ENCODE results near the gene DDX10. TPM values are rescaled to one million over a fixed set of nuclear protein-coding genes. Genes with fewer than 3 reads are reported as not detected.

Gene DDX10
- total and polyA plus RNA-seq, 9 of the 15 experiments (the other 6 are each of a cell fraction or from before 2014, with no cell fraction given): 33.9 to 94.6 (median 50.7) TPM

DNA sequence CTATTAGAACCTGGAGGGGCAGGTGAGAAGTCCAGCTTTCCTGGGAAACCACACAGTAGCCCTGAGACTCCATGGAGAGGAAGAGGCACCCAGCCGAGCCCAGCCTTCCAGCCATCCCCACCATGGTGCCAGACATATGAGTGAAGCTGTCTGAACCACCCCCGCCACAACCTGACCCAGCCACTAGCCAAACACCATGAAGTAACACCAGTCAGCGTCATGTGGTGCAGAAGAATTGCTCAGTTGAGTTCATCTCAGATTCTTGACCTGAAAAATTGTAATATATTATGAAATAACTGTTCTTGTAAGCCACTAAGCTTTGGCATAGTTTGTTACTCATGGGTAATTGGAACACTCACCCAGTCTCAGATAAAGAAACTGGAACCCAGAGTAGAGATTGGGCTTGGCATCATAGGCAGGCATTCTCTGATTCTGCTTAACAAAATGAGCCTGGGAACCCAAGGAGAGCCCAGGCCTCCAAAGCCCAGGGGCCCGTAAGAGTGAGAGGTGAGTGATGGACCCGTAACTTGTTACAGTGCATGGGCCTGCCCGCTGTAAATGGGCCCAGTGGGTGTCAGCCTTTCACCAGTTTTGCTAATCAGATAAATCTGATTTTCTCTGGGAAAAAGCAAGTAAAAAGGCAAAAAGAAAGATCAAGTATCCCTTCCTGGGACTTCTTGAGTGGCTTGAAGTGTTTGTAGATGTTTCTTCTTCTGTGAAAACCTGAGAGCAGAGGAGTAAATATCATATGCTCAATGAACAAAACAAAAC is 305.5 kb downstream of the DDX10 start:
- Histone ChIP-seq H3K27ac (ENCODE audit: extremely low read depth, low read depth, low read length) (no peak overlapping the region), H3K9me3 (replicated peaks; ENCODE audit: control insufficient read depth, insufficient read depth, low read depth, low read length) (no peaks in the 10 kb centered on the region), H3K4me2 (ENCODE audit: insufficient read depth, low read length) (no peak overlapping the region), H4K20me1 (replicated peaks; ENCODE audit: control insufficient read depth, insufficient read depth, low read length) (no peaks in the 10 kb centered on the region; the same call in 1 of the 2 replicates), H3K27me3 (ENCODE audit: control insufficient read depth in 2 of 2, insufficient read depth in 2 of 2, low read length in 2 of 2) (peaks cover 7 to 26% of the 10 kb centered on the region in 2 experiments; a peak in 3 of 5 replicates), H3K79me2 (ENCODE audit: control insufficient read depth, insufficient read depth, low read length) (no peaks in the 10 kb centered on the region), H3K4me1 (replicated peaks in 1 of 2; ENCODE audit: control insufficient read depth in 2 of 2, insufficient read depth in 2 of 2, low read length in 2 of 2) (no peaks in the 10 kb centered on the region), H3K9me1 (ENCODE audit: control insufficient read depth, insufficient read depth, low read length) (no peaks in the 10 kb centered on the region), H3K9ac (ENCODE audit: insufficient read depth in 1 of 2, low read depth in 2 of 2, low read length in 2 of 2) (no peak overlapping the region), H2AFZ (ENCODE audit: low read depth, low read length) (no peak overlapping the region), H3K36me3 (ENCODE audit: control insufficient read depth, insufficient read depth, low read length) (no peaks in the 10 kb centered on the region), H3K4me3 (no peak overlapping the region)
- ATAC-seq (peak; percentile 32; the same call in 1 of the 3 replicates), DNase-seq (ENCODE audit: extremely low read depth in 1 of 4, low spot score in 3 of 4) (no peak), FAIRE-seq (no peak)
- in situ Hi-C loops (cut with MboI): no loop called here
- CTCF ChIA-PET (ENCODE audit: low intra/inter-chr PET ratio): no interaction called here
- 2% methylated on average over 6 of the region's 6 CpGs for WGBS (ENCODE audit: insufficient coverage, low coverage, missing lambda C conversion rate)
- BruUV-seq (replicated peaks): no TSS peak
- POLR2A ChIA-PET: no interaction called here
- intact Hi-C loops (cut with micrococcal nuclease): no loop called here
- TF ChIP-seq NFIX (CRISPR knock-in tag; IDR thresholded peaks at IDR 0.05; ENCODE audit: low read depth): no peak
- TF ChIP-seq, protein P1, sequence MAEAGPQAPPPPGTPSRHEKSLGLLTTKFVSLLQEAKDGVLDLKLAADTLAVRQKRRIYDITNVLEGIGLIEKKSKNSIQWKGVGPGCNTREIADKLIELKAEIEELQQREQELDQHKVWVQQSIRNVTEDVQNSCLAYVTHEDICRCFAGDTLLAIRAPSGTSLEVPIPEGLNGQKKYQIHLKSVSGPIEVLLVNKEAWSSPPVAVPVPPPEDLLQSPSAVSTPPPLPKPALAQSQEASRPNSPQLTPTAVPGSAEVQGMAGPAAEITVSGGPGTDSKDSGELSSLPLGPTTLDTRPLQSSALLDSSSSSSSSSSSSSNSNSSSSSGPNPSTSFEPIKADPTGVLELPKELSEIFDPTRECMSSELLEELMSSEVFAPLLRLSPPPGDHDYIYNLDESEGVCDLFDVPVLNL (CRISPR knock-in tag; IDR thresholded peaks at IDR 0.05; ENCODE audit: low read depth): no peak
- TF ChIP-seq RAD21 (CRISPR knock-in tag; conservative IDR thresholded peaks at IDR 0.05 in 1 of 2, IDR thresholded peaks at IDR 0.05 in 1 of 2): peak in 1 of 2 experiments; percentile 23; a peak in 1 of 4 replicates
- no peak for TF ChIP-seq TCF3 (CRISPR knock-in tag; IDR thresholded peaks at IDR 0.05)
- TF ChIP-seq, protein P2, sequence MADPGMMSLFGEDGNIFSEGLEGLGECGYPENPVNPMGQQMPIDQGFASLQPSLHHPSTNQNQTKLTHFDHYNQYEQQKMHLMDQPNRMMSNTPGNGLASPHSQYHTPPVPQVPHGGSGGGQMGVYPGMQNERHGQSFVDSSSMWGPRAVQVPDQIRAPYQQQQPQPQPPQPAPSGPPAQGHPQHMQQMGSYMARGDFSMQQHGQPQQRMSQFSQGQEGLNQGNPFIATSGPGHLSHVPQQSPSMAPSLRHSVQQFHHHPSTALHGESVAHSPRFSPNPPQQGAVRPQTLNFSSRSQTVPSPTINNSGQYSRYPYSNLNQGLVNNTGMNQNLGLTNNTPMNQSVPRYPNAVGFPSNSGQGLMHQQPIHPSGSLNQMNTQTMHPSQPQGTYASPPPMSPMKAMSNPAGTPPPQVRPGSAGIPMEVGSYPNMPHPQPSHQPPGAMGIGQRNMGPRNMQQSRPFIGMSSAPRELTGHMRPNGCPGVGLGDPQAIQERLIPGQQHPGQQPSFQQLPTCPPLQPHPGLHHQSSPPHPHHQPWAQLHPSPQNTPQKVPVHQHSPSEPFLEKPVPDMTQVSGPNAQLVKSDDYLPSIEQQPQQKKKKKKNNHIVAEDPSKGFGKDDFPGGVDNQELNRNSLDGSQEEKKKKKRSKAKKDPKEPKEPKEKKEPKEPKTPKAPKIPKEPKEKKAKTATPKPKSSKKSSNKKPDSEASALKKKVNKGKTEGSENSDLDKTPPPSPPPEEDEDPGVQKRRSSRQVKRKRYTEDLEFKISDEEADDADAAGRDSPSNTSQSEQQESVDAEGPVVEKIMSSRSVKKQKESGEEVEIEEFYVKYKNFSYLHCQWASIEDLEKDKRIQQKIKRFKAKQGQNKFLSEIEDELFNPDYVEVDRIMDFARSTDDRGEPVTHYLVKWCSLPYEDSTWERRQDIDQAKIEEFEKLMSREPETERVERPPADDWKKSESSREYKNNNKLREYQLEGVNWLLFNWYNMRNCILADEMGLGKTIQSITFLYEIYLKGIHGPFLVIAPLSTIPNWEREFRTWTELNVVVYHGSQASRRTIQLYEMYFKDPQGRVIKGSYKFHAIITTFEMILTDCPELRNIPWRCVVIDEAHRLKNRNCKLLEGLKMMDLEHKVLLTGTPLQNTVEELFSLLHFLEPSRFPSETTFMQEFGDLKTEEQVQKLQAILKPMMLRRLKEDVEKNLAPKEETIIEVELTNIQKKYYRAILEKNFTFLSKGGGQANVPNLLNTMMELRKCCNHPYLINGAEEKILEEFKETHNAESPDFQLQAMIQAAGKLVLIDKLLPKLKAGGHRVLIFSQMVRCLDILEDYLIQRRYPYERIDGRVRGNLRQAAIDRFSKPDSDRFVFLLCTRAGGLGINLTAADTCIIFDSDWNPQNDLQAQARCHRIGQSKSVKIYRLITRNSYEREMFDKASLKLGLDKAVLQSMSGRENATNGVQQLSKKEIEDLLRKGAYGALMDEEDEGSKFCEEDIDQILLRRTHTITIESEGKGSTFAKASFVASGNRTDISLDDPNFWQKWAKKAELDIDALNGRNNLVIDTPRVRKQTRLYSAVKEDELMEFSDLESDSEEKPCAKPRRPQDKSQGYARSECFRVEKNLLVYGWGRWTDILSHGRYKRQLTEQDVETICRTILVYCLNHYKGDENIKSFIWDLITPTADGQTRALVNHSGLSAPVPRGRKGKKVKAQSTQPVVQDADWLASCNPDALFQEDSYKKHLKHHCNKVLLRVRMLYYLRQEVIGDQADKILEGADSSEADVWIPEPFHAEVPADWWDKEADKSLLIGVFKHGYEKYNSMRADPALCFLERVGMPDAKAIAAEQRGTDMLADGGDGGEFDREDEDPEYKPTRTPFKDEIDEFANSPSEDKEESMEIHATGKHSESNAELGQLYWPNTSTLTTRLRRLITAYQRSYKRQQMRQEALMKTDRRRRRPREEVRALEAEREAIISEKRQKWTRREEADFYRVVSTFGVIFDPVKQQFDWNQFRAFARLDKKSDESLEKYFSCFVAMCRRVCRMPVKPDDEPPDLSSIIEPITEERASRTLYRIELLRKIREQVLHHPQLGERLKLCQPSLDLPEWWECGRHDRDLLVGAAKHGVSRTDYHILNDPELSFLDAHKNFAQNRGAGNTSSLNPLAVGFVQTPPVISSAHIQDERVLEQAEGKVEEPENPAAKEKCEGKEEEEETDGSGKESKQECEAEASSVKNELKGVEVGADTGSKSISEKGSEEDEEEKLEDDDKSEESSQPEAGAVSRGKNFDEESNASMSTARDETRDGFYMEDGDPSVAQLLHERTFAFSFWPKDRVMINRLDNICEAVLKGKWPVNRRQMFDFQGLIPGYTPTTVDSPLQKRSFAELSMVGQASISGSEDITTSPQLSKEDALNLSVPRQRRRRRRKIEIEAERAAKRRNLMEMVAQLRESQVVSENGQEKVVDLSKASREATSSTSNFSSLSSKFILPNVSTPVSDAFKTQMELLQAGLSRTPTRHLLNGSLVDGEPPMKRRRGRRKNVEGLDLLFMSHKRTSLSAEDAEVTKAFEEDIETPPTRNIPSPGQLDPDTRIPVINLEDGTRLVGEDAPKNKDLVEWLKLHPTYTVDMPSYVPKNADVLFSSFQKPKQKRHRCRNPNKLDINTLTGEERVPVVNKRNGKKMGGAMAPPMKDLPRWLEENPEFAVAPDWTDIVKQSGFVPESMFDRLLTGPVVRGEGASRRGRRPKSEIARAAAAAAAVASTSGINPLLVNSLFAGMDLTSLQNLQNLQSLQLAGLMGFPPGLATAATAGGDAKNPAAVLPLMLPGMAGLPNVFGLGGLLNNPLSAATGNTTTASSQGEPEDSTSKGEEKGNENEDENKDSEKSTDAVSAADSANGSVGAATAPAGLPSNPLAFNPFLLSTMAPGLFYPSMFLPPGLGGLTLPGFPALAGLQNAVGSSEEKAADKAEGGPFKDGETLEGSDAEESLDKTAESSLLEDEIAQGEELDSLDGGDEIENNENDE (IDR thresholded peaks at IDR 0.05; ENCODE audit: low read depth, low read length): no peak
